SK-N-SH (cell line): Measurements from ENCODE around the gene TGM2.

Source experiments
- EP300 ChIP-seq, 2 experiments: IDR thresholded peaks; 2 replicates each; pipeline versions ENCODE4 v1.4.0 to v1.6.1; 2012; ENCODE audit warnings: borderline replicate concordance in 1 of 2, low read depth in 1 of 2, low read length in 1 of 2
- EZH2phosphoT487 ChIP-seq: fragments of 200-600 bp; sonication (generic); IDR thresholded peaks from 2 replicates; pipeline ENCODE4 v1.6.1; 2017; ENCODE audit warnings: low read depth, mixed run types, mild to moderate bottlenecking, antibody characterized with exemption, moderate library complexity, borderline replicate concordance
- FOSL2 ChIP-seq: IDR thresholded peaks from 2 replicates; pipeline ENCODE4 v1.4.0; 2012; ENCODE audit warnings: low read depth, mild to moderate bottlenecking, moderate library complexity, borderline replicate concordance
- RAD21 ChIP-seq: IDR thresholded peaks from 2 replicates; pipeline ENCODE4 v1.6.1; 2012; ENCODE audit warnings: mild to moderate bottlenecking, low read length
- TAF1 ChIP-seq: IDR thresholded peaks from 2 replicates; pipeline ENCODE4 v1.6.1; 2012; ENCODE audit warnings: low read depth, mild to moderate bottlenecking, low read length, moderate library complexity, borderline replicate concordance
- YY1 ChIP-seq: IDR thresholded peaks from 2 replicates; pipeline ENCODE4 v1.4.0; 2012; ENCODE audit warnings: low read depth, mild to moderate bottlenecking
- TF ChIP-seq, protein P1 (sequence below): fragments of 200-600 bp; sonication (generic); IDR thresholded peaks from 2 replicates; pipeline ENCODE4 v1.6.1; 2017; ENCODE audit warnings: antibody characterized with exemption, mild to moderate bottlenecking, moderate library complexity

- TF ChIP-seq YY1 (no peak), RAD21 (no peak), TAF1 (no peak), FOSL2 (no peak), EZH2phosphoT487 (no peak), EP300 (IDR thresholded peaks at IDR 0.05; ENCODE audit: borderline replicate concordance in 1 of 2, low read depth in 1 of 2, low read length in 1 of 2) (no peak)
- TF ChIP-seq, protein P1, sequence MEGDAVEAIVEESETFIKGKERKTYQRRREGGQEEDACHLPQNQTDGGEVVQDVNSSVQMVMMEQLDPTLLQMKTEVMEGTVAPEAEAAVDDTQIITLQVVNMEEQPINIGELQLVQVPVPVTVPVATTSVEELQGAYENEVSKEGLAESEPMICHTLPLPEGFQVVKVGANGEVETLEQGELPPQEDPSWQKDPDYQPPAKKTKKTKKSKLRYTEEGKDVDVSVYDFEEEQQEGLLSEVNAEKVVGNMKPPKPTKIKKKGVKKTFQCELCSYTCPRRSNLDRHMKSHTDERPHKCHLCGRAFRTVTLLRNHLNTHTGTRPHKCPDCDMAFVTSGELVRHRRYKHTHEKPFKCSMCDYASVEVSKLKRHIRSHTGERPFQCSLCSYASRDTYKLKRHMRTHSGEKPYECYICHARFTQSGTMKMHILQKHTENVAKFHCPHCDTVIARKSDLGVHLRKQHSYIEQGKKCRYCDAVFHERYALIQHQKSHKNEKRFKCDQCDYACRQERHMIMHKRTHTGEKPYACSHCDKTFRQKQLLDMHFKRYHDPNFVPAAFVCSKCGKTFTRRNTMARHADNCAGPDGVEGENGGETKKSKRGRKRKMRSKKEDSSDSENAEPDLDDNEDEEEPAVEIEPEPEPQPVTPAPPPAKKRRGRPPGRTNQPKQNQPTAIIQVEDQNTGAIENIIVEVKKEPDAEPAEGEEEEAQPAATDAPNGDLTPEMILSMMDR = no peak
Measured at GRCh38 chr20:38157635-38158495, 7.2 kb downstream of the TGM2 start.
